Vagina (tissue), 2 donors: ENCODE measurements around the gene NEDD4L. TPM values are rescaled to one million over a fixed set of nuclear protein-coding genes. Genes with fewer than 3 reads are reported as not detected.

Source experiments
- DNase-seq, 2 donors: peaks; one replicate each; pipeline ENCODE4 v3.0.0-alpha.2; 2017; ENCODE audit errors: extremely low spot score in 2 of 2
- H3K27ac ChIP-seq: fragments of 200-600 bp; sonication (generic); one replicate; pipeline ENCODE4 v1.5.1; 2019
- H3K27me3 ChIP-seq: fragments of 200-600 bp; sonication (generic); one replicate; pipeline ENCODE4 v1.5.1; 2019
- H3K36me3 ChIP-seq, 2 donors: fragments of 200-600 bp; sonication (generic); one replicate each; pipeline ENCODE4 v1.5.1; 2017 to 2019
- H3K4me1 ChIP-seq: fragments of 200-600 bp; sonication (generic); one replicate; pipeline ENCODE4 v1.5.1; 2019
- H3K4me3 ChIP-seq, 2 donors: fragments of 200-600 bp; sonication (generic); 1 replicate in 1 of 2; 2 replicates in 1 of 2; pipeline ENCODE4 v1.5.1; 2016 to 2019
- H3K9me3 ChIP-seq: fragments of 200-600 bp; sonication (generic); one replicate; pipeline ENCODE4 v1.5.1; 2019
- POLR2A ChIP-seq, 2 donors: fragments of 450-650 bp; IDR thresholded peaks; one replicate each; pipeline ENCODE4 v1.6.1; 2017; ENCODE audit warnings: antibody characterized with exemption in 2 of 2, mild to moderate bottlenecking in 2 of 2, moderate library complexity in 2 of 2
- POLR2AphosphoS5 ChIP-seq, 2 donors: sonication (generic); formaldehyde crosslinking; IDR thresholded peaks; one replicate each; pipeline ENCODE4 v1.9.0; 2017; ENCODE audit warnings: antibody characterized with exemption in 2 of 2, mild to moderate bottlenecking in 2 of 2, low read depth in 1 of 2; ENCODE audit not compliant: insufficient read depth in 1 of 2
- intact Hi-C: fragments of 100-400 bp; cut with DNase I; formaldehyde crosslinking; loops from one replicate; pipeline ENCODE4 v1.15.1; 2023
- total RNA-seq: library from RNA; depleted of rRNA; stranded (reverse); fragments of >200 nt; gene quantifications from one replicate; pipeline ENCODE4 v1.2.3, GENCODE V29; 2016
- TF ChIP-seq, protein P1 (sequence below), 3 experiments: fragments of 450-650 bp in 2 of 3; fragments of 200-600 bp in 1 of 3; sonication (generic) in 1 of 3; IDR thresholded peaks; one replicate each; pipeline ENCODE4 v1.5.1; 2017 to 2019; ENCODE audit warnings: antibody characterized with exemption in 3 of 3, mild to moderate bottlenecking in 2 of 3, moderate library complexity in 2 of 3

The NEDD4L gene
- total RNA-seq, 1 donor from 2014 or later, result 42.2 TPM

DNA sequence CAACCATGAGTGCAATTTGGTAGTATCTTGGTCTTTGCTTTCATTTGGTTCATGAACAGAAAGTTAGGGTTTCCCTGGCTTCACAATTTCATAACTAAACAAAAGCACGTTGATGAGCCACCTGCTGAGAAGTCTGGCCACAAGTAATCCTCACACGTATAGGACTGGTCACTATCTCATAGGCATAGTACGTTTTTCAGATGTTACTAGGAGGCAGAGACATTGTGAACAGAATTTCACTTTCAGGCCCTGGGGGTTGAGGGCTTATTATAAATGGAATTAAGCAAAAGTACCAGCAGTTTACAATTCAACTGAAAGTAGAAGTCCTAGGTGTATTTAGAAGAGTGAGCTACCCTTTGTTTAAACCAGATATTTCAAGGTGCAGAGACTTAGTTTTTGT is 307.8 kb downstream of the NEDD4L start:
- intact Hi-C loops, result no loop called here
- Histone ChIP-seq H3K9me3 (no peaks in the 10 kb centered on the region), H3K4me1 (no peaks in the 10 kb centered on the region), H3K36me3 (peaks cover 0 to 24% of the 10 kb centered on the region in 2 donors), H3K27ac (no peak overlapping the region), H3K4me3 (no peak overlapping the region), H3K27me3 (no peaks in the 10 kb centered on the region)
- TF ChIP-seq, protein P1, sequence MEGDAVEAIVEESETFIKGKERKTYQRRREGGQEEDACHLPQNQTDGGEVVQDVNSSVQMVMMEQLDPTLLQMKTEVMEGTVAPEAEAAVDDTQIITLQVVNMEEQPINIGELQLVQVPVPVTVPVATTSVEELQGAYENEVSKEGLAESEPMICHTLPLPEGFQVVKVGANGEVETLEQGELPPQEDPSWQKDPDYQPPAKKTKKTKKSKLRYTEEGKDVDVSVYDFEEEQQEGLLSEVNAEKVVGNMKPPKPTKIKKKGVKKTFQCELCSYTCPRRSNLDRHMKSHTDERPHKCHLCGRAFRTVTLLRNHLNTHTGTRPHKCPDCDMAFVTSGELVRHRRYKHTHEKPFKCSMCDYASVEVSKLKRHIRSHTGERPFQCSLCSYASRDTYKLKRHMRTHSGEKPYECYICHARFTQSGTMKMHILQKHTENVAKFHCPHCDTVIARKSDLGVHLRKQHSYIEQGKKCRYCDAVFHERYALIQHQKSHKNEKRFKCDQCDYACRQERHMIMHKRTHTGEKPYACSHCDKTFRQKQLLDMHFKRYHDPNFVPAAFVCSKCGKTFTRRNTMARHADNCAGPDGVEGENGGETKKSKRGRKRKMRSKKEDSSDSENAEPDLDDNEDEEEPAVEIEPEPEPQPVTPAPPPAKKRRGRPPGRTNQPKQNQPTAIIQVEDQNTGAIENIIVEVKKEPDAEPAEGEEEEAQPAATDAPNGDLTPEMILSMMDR (IDR thresholded peaks at IDR 0.05), result no peak
- TF ChIP-seq POLR2A (IDR thresholded peaks at IDR 0.05), result no peak
- TF ChIP-seq POLR2AphosphoS5 (IDR thresholded peaks at IDR 0.05; ENCODE audit: insufficient read depth in 1 of 2, low read depth in 1 of 2), result no peak
- no peak for DNase-seq

DNA sequence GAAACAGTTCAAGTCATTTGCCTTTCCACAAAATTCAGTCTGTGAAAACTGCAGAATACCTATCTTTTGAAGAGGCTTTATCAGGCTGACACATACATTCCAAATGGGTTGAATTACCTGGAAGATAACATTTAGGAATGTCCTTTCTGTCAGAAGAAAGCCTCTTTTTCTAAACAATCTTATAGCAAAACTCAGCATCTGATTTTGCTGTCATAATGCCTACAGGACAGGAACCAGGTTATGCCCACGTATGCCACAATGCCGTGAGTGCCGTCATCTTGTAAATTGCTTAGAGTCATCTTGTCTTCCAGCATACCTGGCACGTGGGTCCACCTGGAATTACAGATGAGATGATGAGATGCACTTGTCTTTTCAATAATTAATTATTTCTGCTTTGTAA is 309.6 kb downstream of the NEDD4L start:
- no peak overlapping the region for H3K4me3 ChIP-seq
- no peak for TF ChIP-seq POLR2A (IDR thresholded peaks at IDR 0.05)
- TF ChIP-seq, protein P1 (IDR thresholded peaks at IDR 0.05), result no peak
- TF ChIP-seq POLR2AphosphoS5 (IDR thresholded peaks at IDR 0.05; ENCODE audit: insufficient read depth in 1 of 2, low read depth in 1 of 2), result no peak
- H3K27ac ChIP-seq, result no peak overlapping the region
- no peaks in the 10 kb centered on the region for H3K9me3 ChIP-seq
- no peak for DNase-seq
- H3K4me1 ChIP-seq, result no peaks in the 10 kb centered on the region
- intact Hi-C loops, result no loop called here
- peaks cover 0 to 24% of the 10 kb centered on the region in 2 donors for H3K36me3 ChIP-seq
- H3K27me3 ChIP-seq, result no peaks in the 10 kb centered on the region

DNA sequence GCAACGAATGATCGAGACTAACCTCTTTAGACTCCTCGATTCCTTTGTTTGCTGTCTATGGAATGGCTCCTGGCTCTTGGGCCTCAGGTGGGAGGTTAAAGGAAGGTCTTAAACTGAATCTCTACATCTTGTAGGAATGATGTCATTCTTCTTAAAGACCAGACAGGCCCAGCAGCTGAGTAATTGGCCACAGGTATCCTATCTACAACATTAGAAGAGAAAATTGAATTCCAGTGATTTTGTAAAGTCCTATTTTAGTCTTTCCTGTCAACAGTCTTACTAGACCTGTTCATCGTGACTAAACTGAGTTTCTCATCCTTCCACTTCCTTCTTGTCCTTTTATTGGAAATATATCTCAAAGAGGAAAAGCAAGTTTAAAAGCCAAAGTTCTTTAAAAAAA is 310.0 kb downstream of the NEDD4L start:
- Histone ChIP-seq H3K4me3 (no peak overlapping the region), H3K27ac (no peak overlapping the region), H3K9me3 (no peaks in the 10 kb centered on the region), H3K27me3 (no peaks in the 10 kb centered on the region), H3K36me3 (peaks cover 0 to 24% of the 10 kb centered on the region in 2 donors), H3K4me1 (no peaks in the 10 kb centered on the region)
- no peak for DNase-seq
- intact Hi-C loops, result no loop called here
- TF ChIP-seq POLR2A (IDR thresholded peaks at IDR 0.05) (no peak), POLR2AphosphoS5 (IDR thresholded peaks at IDR 0.05; ENCODE audit: insufficient read depth in 1 of 2, low read depth in 1 of 2) (no peak)
- TF ChIP-seq, protein P1 (IDR thresholded peaks at IDR 0.05), result no peak

DNA sequence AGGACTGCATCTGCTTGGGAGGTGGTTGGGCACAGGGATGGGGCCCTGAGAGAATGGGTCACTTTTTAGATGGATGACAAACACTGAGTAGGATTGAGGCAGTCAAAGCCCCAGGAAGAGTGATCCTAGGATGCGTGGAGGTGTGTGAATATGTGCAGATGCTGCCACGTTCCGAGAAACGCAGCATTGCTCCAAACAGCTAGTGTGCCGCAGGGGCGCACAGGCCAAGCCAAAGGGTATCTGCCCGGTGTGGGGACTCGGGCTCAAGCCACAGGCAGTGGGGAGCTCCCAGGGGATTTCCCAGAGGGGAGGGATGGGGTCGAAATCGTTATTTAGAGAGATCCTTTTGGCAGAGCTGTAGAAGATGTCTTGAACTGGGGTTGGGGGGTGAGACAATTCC is 310.8 kb downstream of the NEDD4L start:
- DNase-seq, result no peak
- Histone ChIP-seq H3K4me3 (no peak overlapping the region), H3K9me3 (no peaks in the 10 kb centered on the region), H3K27ac (no peak overlapping the region), H3K27me3 (no peaks in the 10 kb centered on the region), H3K4me1 (no peaks in the 10 kb centered on the region), H3K36me3 (peaks cover 0 to 24% of the 10 kb centered on the region in 2 donors)
- intact Hi-C loops, result no loop called here
- TF ChIP-seq, protein P1 (IDR thresholded peaks at IDR 0.05), result no peak
- TF ChIP-seq POLR2AphosphoS5 (IDR thresholded peaks at IDR 0.05; ENCODE audit: insufficient read depth in 1 of 2, low read depth in 1 of 2), result no peak
- no peak for TF ChIP-seq POLR2A (IDR thresholded peaks at IDR 0.05)

DNA sequence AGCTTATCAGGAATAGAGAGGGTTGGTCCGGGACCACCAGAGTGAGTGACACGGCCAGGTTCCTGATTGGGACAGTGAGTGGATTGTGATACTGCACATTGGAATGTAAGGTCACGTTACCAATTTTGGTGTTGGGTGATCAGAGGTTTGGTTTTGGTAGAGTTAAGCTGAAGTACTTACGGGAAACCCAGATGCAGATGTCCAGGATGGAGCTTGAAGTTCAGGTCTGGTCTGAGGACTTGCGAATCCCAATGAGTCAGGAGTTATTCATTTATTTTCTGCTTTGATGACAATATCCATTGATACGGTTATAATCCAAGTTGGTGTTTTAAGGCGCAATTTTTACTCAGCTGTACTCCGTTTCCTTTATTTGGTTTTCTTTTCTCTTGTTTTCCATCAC is 311.2 kb downstream of the NEDD4L start:
- no peaks in the 10 kb centered on the region for H3K4me1 ChIP-seq
- H3K4me3 ChIP-seq, result no peak overlapping the region
- H3K36me3 ChIP-seq, result peaks cover 0 to 24% of the 10 kb centered on the region in 2 donors
- intact Hi-C loops, result no loop called here
- H3K27ac ChIP-seq, result no peak overlapping the region
- H3K9me3 ChIP-seq, result no peaks in the 10 kb centered on the region
- H3K27me3 ChIP-seq, result no peaks in the 10 kb centered on the region
- DNase-seq, result no peak
- TF ChIP-seq, protein P1 (IDR thresholded peaks at IDR 0.05), result no peak
- TF ChIP-seq POLR2AphosphoS5 (IDR thresholded peaks at IDR 0.05; ENCODE audit: insufficient read depth in 1 of 2, low read depth in 1 of 2) (no peak), POLR2A (IDR thresholded peaks at IDR 0.05) (no peak)
